IPS-15b (cell line): ENCODE measurements around the gene CDKN2AIPNL.

Experiments used
- H3K27me3 ChIP-seq: one replicate; pipeline ENCODE4 v1.6.1; 2013; ENCODE audit warnings: low read length; ENCODE audit not compliant: control insufficient read depth, insufficient read depth
- H3K36me3 ChIP-seq: one replicate; pipeline ENCODE4 v1.6.1; 2013; ENCODE audit warnings: low read length; ENCODE audit not compliant: control insufficient read depth, insufficient read depth
- H3K4me1 ChIP-seq: one replicate; pipeline ENCODE4 v1.6.1; 2013; ENCODE audit warnings: mild to moderate bottlenecking, low read length; ENCODE audit not compliant: control insufficient read depth, insufficient read depth
- H3K4me3 ChIP-seq: one replicate; pipeline ENCODE4 v1.5.1; 2013; ENCODE audit warnings: low read depth, low read length
- H3K9ac ChIP-seq: one replicate; pipeline ENCODE4 v1.6.1; 2013; ENCODE audit warnings: low read depth, mild to moderate bottlenecking, low read length
- H3K9me3 ChIP-seq: one replicate; pipeline ENCODE4 v1.6.1; 2013; ENCODE audit warnings: mild to moderate bottlenecking, low read length; ENCODE audit not compliant: control insufficient read depth, insufficient read depth

CDKN2AIPNL gene

DNA sequence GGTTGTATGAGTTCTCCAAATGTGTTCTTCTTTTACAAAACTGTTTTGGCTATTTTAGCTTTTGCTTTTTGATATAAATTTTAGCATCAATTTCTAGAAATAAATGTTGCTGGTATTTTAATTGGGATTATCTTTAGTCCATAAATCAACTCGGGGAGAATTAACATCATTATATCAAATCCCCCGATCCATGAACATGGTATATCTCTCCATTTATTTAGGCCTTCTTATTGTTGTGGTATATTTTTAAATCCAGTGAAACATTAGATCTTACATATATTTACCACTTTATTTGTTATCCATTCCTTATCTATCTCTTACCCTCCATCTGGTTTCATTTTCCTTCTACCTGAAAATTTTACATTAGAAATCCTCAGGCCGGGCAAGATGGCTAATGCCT, 7.3 kb upstream of the CDKN2AIPNL start:
- H3K9ac ChIP-seq = no peak overlapping the region
- peaks cover 3% of the 10 kb centered on the region for H3K4me1 ChIP-seq
- no peaks in the 10 kb centered on the region for H3K36me3 ChIP-seq
- no peak overlapping the region for H3K4me3 ChIP-seq
- H3K27me3 ChIP-seq = no peaks in the 10 kb centered on the region
- no peaks in the 10 kb centered on the region for H3K9me3 ChIP-seq

DNA sequence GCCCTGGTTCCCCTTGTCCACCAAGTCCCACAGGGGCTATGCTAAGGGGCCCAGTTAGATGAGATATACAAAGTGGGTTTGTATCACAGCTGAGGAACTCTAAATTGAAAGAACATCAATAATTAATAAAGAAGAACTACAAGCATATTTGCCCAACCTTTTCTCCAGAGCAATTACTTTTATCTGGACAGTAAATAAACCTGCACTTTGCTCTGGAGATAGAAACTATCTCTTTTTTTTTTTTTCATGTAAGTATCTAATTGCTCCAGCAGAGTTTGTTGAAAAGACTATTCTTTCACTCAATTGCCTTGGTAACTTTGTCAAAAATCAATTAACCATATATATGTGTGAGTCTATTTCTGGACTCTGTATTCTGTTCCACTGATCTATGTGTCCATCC, 6.0 kb upstream of the CDKN2AIPNL start:
- Histone ChIP-seq H3K4me3 (no peak overlapping the region), H3K36me3 (no peaks in the 10 kb centered on the region), H3K27me3 (no peaks in the 10 kb centered on the region), H3K4me1 (peaks cover 8% of the 10 kb centered on the region), H3K9me3 (no peaks in the 10 kb centered on the region), H3K9ac (no peak overlapping the region)

DNA sequence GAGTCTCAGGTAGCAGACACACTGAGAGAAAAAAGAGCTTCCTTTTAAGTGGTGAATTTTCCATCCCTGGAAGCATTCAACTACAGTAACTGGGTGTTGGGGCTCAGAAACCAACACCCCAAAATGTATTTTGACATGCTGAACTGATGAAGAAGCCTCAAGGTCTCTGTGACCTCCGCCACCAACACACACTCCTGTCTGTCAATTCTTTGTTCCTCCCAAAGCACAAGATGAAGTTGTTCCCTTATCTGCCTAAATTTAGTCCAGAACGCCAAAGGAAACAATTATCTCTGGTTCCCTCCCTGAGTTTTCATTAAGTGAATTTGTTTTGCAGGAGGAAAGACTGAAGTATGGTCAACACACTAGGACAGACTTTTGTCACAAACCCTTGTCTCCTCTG, 1.4 kb upstream of the CDKN2AIPNL start:
- Histone ChIP-seq H3K27me3 (no peaks in the 10 kb centered on the region), H3K9ac (no peak overlapping the region), H3K4me1 (peaks cover 15% of the 10 kb centered on the region), H3K4me3 (no peak overlapping the region), H3K36me3 (peaks cover 2% of the 10 kb centered on the region), H3K9me3 (no peaks in the 10 kb centered on the region)

DNA sequence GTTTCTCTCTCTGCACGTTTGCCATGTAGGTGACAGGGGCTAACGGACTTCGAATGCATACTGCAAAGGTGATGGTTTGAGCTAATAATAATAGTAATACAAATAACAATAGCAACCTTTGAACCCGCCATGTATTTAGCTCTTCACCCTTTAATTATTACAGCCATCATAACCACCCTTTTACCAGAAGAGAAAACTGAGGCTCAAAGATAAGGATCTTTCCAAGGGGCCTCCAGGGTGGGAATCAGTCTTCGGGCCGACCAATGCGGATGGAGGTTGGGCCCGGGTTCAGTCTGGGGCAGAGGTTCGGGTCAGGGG, 494 bp downstream of the CDKN2AIPNL start:
- Histone ChIP-seq H3K36me3 (peaks cover 10% of the 10 kb centered on the region), H3K27me3 (no peaks in the 10 kb centered on the region), H3K9me3 (no peaks in the 10 kb centered on the region), H3K4me3 (peak overlapping the region; percentile 94), H3K4me1 (peaks cover 15% of the 10 kb centered on the region), H3K9ac (peak overlapping the region; percentile 89)

DNA sequence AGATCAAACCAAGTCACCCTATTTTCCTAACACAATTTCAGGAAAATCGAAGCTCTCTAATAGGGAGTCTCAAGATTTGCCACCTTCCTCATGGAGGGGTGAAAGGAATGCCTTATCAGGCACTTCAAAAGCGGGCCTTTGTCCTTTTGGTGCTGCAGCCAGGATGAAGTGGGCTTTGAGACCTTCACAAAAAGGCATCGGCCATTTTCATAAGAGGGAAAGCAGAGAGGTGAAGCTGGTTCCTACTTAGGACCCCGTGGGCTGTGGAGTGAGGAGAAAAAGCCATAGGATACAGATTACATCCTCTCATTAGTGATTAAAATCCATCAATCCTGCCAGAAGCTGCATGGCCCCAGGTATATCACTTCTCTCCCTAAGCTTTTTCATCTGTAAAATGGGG, 859 bp downstream of the CDKN2AIPNL start:
- H3K36me3 ChIP-seq = peaks cover 13% of the 10 kb centered on the region
- no peaks in the 10 kb centered on the region for H3K9me3 ChIP-seq
- H3K4me1 ChIP-seq = peaks cover 15% of the 10 kb centered on the region
- H3K9ac ChIP-seq = peak overlapping the region; percentile 89
- no peaks in the 10 kb centered on the region for H3K27me3 ChIP-seq
- H3K4me3 ChIP-seq = peak overlapping the region; percentile 94

DNA sequence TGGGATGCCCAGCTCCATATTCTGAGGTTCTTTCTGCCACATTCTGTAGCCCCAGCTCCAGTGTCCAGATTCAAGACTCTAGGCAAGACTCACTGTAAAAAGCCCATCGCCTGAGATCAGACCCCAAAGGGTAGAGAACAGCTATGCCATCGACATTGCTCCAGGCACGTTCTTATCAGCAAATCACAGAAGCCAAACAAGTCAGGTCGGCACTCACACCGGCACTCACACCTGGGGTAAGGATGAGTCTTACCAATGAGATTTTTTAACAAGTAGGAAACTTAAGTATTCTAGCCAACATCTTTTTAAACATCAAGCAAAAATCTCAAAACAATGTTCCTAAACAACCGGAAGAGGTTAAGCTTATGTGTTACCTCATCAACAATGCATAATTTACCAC, 2.4 kb downstream of the CDKN2AIPNL start:
- Histone ChIP-seq H3K27me3 (no peaks in the 10 kb centered on the region), H3K4me1 (peaks cover 15% of the 10 kb centered on the region), H3K4me3 (no peak overlapping the region), H3K36me3 (peaks cover 13% of the 10 kb centered on the region), H3K9ac (no peak overlapping the region), H3K9me3 (no peaks in the 10 kb centered on the region)

DNA sequence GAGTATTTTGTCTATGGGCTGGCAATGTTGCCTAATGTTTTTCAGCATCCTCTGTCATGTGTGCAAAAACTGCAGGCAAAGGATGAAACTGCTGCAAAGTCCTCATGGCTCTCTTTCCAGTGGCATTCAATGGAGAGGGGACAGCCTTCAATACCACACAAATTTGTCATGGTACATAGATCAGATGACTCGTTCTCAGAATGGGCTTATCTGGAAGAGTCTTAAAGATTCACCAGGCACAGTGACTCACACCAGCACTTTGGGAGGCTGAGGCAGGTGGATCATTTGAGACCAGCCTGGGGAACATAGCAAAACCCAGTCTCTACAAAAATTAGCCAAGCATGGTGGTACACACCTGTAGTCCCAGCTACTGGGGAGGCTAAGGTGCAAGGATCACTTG, 5.3 kb downstream of the CDKN2AIPNL start:
- Histone ChIP-seq H3K9ac (no peak overlapping the region), H3K9me3 (no peaks in the 10 kb centered on the region), H3K36me3 (peaks cover 11% of the 10 kb centered on the region), H3K4me1 (peaks cover 3% of the 10 kb centered on the region), H3K4me3 (no peak overlapping the region), H3K27me3 (no peaks in the 10 kb centered on the region)

DNA sequence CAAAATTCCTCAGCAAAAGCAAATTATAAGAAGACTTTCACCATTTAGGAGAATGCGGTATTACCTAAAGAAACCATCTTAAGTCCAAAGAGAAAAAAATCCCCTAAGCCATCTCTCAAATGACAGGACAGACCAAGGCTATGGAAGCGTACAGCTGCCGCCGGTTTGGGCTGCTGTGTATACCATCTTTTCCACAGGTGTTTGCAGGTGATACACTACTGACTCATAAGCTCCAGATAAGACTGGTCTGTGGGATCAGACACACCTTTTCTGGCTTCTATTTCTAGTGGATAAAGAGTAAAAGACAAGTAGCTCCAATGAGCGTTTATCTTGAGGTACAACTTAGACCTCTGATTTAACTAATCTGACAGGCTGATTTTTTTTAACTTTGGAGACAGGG, 7.7 kb downstream of the CDKN2AIPNL start:
- no peaks in the 10 kb centered on the region for H3K9me3 ChIP-seq
- no peak overlapping the region for H3K4me3 ChIP-seq
- peaks cover 11% of the 10 kb centered on the region for H3K36me3 ChIP-seq
- no peaks in the 10 kb centered on the region for H3K4me1 ChIP-seq
- H3K27me3 ChIP-seq = no peaks in the 10 kb centered on the region
- no peak overlapping the region for H3K9ac ChIP-seq

DNA sequence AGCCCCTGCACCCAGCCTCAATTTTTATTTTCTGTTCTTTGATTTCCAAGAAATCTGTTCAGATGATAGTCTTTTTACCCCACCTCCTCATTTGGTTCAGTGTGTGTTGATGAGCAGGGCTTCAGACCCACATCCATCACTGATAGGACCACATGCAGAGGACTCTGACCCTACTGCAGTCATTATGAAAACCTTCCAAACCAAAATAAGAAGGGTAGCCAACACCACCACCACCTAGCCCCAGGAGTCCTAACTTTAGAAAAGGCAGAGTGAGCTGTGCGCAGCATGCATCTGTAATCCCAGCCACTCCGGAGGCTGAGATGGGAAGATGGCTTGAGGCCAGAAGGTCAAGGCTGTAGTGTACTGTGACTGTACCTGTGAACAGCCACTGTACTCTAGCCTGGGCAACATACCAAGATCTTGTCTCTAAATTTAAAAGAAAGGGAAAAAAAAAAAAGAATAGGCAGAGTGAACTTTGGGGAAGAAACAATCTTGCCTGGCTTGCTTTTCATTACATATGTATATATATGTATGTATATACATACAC, 13.0 kb downstream of the CDKN2AIPNL start:
- no peaks in the 10 kb centered on the region for H3K9me3 ChIP-seq
- H3K9ac ChIP-seq = no peak overlapping the region
- H3K4me1 ChIP-seq = no peaks in the 10 kb centered on the region
- H3K27me3 ChIP-seq = no peaks in the 10 kb centered on the region
- H3K36me3 ChIP-seq = peaks cover under 1% of the 10 kb centered on the region
- H3K4me3 ChIP-seq = no peak overlapping the region

DNA sequence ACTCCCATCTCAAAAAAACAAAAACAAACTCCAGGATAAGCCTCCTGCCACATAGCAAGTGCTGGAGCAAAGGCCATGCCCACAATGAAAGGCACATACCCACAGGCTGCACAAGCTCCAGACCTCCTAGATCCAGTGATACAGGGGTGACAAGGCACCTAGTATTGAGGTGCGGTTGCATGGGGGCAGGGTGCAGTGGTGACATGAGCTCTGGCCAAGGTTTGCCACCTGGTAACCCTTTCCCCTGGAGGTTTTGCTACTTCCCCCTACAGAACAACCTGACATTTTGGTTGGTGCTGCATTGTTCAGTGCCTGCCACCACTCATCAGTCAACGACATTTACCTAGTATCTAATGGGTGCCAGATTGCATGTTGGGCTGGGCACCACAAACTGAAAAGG, 14.5 kb downstream of the CDKN2AIPNL start:
- H3K4me3 ChIP-seq = no peak overlapping the region
- no peak overlapping the region for H3K9ac ChIP-seq
- H3K27me3 ChIP-seq = no peaks in the 10 kb centered on the region
- H3K36me3 ChIP-seq = peaks cover 6% of the 10 kb centered on the region
- no peaks in the 10 kb centered on the region for H3K9me3 ChIP-seq
- no peaks in the 10 kb centered on the region for H3K4me1 ChIP-seq

DNA sequence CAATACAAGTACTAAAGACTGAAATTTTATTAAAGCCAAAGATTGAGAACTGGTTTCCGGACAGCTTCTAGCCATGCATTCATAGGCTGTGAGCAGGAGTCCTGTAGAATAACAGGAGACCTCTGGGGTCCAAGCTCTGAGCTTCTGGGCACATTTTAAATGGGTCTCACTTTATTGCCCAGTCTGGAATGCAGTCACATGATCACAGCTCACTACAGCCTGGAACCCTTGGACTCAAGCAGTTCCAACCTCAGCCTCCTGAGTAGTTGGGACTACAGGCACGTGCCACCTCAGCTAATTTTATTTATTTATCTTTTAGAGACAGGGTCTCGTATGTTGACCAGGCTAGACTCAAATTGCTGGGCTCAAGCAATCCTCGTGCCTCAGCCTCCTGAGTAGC, 15.4 kb downstream of the CDKN2AIPNL start:
- no peaks in the 10 kb centered on the region for H3K27me3 ChIP-seq
- no peaks in the 10 kb centered on the region for H3K4me1 ChIP-seq
- H3K4me3 ChIP-seq = no peak overlapping the region
- no peak overlapping the region for H3K9ac ChIP-seq
- peaks cover 6% of the 10 kb centered on the region for H3K36me3 ChIP-seq
- no peaks in the 10 kb centered on the region for H3K9me3 ChIP-seq

DNA sequence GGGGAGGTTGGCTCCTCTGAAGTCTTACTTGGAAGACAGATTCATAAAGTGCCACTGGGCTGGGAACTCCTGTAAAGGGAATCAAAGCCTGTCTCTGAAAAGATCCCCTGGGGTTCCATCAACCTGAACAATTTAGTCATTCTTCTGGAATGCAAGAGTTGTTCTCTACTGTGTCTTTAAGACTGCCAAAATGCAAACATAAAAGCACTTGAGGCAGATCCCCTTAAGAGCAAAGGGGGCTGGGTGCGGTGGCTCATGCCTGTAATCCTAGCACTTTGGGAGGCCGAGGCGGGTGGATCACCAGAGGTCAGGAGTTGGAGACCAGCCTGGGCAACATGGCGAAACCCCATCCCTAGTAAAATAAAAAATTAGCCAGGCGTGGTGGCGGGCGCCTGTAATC, 16.7 kb downstream of the CDKN2AIPNL start:
- no peaks in the 10 kb centered on the region for H3K27me3 ChIP-seq
- no peak overlapping the region for H3K4me3 ChIP-seq
- no peaks in the 10 kb centered on the region for H3K9me3 ChIP-seq
- H3K9ac ChIP-seq = no peak overlapping the region
- no peaks in the 10 kb centered on the region for H3K4me1 ChIP-seq
- H3K36me3 ChIP-seq = peaks cover 17% of the 10 kb centered on the region

DNA sequence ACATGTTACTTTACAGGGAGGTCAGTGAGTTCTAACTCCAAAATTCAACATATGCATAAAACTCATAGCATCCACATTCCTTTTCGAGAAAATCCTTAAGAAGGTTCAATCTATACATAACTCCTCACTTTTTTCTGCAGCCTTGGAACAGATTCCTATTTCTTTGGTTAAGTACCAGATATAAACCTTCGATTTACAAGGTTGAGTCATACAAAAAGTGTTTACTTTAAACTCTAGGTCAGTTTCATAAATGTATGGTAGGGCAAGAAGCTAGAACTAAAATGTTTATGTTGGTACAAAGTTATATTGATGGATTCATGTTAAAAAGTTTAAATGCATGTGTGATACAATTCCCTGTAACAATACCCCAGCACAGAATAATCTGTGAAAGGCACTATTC, 19.4 kb downstream of the CDKN2AIPNL start:
- H3K36me3 ChIP-seq = peaks cover 23% of the 10 kb centered on the region
- no peaks in the 10 kb centered on the region for H3K27me3 ChIP-seq
- H3K9me3 ChIP-seq = no peaks in the 10 kb centered on the region
- H3K4me1 ChIP-seq = no peaks in the 10 kb centered on the region
- H3K4me3 ChIP-seq = no peak overlapping the region
- H3K9ac ChIP-seq = no peak overlapping the region
